ENCODE data around the gene SEPHS2. TPM values are rescaled to one million over a fixed set of nuclear protein-coding genes. Genes with fewer than 3 reads are reported as not detected.

The SEPHS2 gene
- total RNA-seq, 1 experiment from 2014 or later, result 52.6 TPM

DNA sequence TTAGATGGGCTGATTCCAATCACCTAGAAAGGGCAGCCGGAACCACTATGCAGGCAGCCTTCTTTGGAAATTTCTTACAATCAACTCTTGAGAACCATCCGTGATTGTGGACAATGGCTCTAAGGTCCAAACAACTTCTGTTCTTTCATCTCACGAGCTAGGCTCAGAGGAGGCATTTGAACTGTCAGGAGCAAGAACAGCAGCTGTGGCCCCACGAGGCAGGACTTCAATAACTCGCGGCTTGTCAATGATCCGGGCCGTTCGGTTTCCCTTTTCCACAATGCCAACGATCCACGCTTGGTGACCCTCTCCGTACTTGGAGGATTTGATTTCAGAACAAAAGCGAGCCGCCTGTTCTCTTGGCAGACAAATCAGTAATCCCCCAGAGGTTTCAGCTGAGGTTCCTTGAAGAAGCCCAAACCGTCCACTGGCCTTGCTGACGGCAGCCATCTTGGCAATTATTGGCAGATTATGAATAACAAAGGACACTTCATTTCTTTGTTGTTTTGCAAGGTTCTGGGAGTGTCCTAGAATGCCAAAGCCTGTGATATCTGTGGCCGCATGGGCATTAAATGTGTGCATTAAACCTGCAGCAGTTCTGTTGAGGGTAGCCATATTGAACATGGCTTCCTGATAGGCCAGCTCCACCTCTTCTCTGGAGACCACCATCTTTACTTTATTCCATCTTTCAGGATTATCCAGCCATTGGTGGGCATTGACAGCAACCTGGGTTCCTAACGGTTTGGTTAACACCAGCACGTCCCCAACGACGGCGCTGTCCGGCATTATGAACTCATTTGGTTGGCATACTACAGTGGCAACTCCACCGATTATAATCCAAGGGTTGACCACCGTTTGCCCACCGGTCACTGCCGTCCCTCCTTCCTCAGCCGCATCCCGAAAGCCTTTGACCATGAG is 1.2 kb downstream of the SEPHS2 start:
- Mint-ChIP-seq H3K4me3 (peak overlapping the region; percentile 84 to 89), H3K27me3 (ENCODE audit: low read depth) (peaks cover 21% of the 10 kb centered on the region), H3K4me1 (peaks cover 14 to 18% of the 10 kb centered on the region in 2 experiments), H3K27ac (no peak overlapping the region), H3K36me3 (ENCODE audit: insufficient read depth in 1 of 3, low read depth in 3 of 3) (peaks cover 15 to 27% (median 23%) of the 10 kb centered on the region in 3 experiments), H3K9me3 (peaks cover 6 to 10% of the 10 kb centered on the region in 2 experiments; a peak in 3 of 5 replicates)
- Histone ChIP-seq H3K4ac (ENCODE audit: low read depth, low read length) (no peak overlapping the region), H4K20me1 (ENCODE audit: control insufficient read depth, insufficient read depth, insufficient read length) (no peaks in the 10 kb centered on the region), H4K8ac (replicated peaks; ENCODE audit: insufficient read length, low read depth, low read length) (no peak overlapping the region), H2AFZ (ENCODE audit: low read length) (no peak overlapping the region), H2AK5ac (ENCODE audit: insufficient read length, low read length) (no peak overlapping the region), H2BK120ac (ENCODE audit: low read depth, low read length, poor library complexity, severe bottlenecking) (no peak overlapping the region), H4K91ac (ENCODE audit: insufficient read length, low read depth, low read length) (no peak overlapping the region), H3K14ac (ENCODE audit: insufficient read depth, low read length) (no peak overlapping the region), H3K9me3 (ENCODE audit: control insufficient read depth, low read depth, low read length) (no peaks in the 10 kb centered on the region), H3T11ph (ENCODE audit: low read length) (no peak overlapping the region), H3K18ac (ENCODE audit: insufficient read length, low read depth, low read length) (no peak overlapping the region), H2BK5ac (ENCODE audit: insufficient read length, low read length) (no peak overlapping the region), H2BK12ac (ENCODE audit: insufficient read length, low read depth, low read length) (no peak overlapping the region), H4K5ac (ENCODE audit: insufficient read length, low read depth, low read length) (no peak overlapping the region), H3K23me2 (ENCODE audit: insufficient read length, low read depth, low read length, poor library complexity, severe bottlenecking) (peaks cover 5% of the 10 kb centered on the region), H3K27ac (ENCODE audit: insufficient read length, low read depth, low read length) (no peak overlapping the region), H3K79me1 (ENCODE audit: insufficient read depth, low read depth, low read length, poor library complexity, severe bottlenecking) (no peaks in the 10 kb centered on the region), H3K27me3 (ENCODE audit: insufficient read depth, low read length) (no peaks in the 10 kb centered on the region), H3K23ac (ENCODE audit: insufficient read length, low read depth, low read length) (no peak overlapping the region), H3K56ac (ENCODE audit: insufficient read length, low read depth, low read length) (no peak overlapping the region), H3K9ac (ENCODE audit: extremely low read depth, insufficient read length, low read length) (peak overlapping the region; percentile 37), H3K79me2 (ENCODE audit: insufficient read depth, low read length) (no peaks in the 10 kb centered on the region; the same call in 1 of the 2 replicates), H3K4me1 (ENCODE audit: insufficient read depth, low read length) (peaks cover 3% of the 10 kb centered on the region; the same call in 1 of the 2 replicates), H2BK20ac (ENCODE audit: low read depth, low read length, poor library complexity, severe bottlenecking) (no peak overlapping the region), H2BK15ac (ENCODE audit: low read depth, low read length) (no peak overlapping the region), H3K4me2 (ENCODE audit: insufficient read depth, insufficient read length, low read length) (peak overlapping the region; percentile 68)
- WGBS (ENCODE audit: extremely low coverage, insufficient read length, low lambda C conversion rate), result no CpG with 5 or more reads among the region's 29 CpGs
- TF ChIP-seq, protein P1, sequence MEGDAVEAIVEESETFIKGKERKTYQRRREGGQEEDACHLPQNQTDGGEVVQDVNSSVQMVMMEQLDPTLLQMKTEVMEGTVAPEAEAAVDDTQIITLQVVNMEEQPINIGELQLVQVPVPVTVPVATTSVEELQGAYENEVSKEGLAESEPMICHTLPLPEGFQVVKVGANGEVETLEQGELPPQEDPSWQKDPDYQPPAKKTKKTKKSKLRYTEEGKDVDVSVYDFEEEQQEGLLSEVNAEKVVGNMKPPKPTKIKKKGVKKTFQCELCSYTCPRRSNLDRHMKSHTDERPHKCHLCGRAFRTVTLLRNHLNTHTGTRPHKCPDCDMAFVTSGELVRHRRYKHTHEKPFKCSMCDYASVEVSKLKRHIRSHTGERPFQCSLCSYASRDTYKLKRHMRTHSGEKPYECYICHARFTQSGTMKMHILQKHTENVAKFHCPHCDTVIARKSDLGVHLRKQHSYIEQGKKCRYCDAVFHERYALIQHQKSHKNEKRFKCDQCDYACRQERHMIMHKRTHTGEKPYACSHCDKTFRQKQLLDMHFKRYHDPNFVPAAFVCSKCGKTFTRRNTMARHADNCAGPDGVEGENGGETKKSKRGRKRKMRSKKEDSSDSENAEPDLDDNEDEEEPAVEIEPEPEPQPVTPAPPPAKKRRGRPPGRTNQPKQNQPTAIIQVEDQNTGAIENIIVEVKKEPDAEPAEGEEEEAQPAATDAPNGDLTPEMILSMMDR (conservative IDR thresholded peaks at IDR 0.05), result no peak
- DNase-seq, result no peak
